Measurements from ENCODE around the gene FYB2.

FYB2 gene

GRCh38 chr1:56819387-56819899, at the start of gene FYB2:
Gene FYB2, minus strand, starts transcription at chr1:56819404. Its CDS starts 114 bp downstream, at chr1:56819290.
- DNase-seq (ENCODE audit: low spot score) = no peak

- DNase-seq (ENCODE audit: low spot score) = no peak
These were observed 49.6 kb upstream of the FYB2 start for GRCh38 chr1:56868761-56869160.

GRCh38 chr1:56867491-56867890, 48.3 kb upstream of the FYB2 start:
- no peak for DNase-seq (ENCODE audit: low spot score)

- no peak for DNase-seq (ENCODE audit: low spot score)
These were observed 47.5 kb upstream of the FYB2 start for GRCh38 chr1:56866656-56867055.

GRCh38 chr1:56864430-56864829, 45.2 kb upstream of the FYB2 start:
- DNase-seq (ENCODE audit: low spot score) = no peak

- no peak for DNase-seq (ENCODE audit: low spot score)
These were observed 44.2 kb upstream of the FYB2 start for GRCh38 chr1:56863265-56863992.

- DNase-seq (ENCODE audit: low spot score) = no peak
These were observed 40.1 kb upstream of the FYB2 start for GRCh38 chr1:56859287-56859686.

GRCh38 chr1:56856186-56856585, 37.0 kb upstream of the FYB2 start:
- DNase-seq (ENCODE audit: low spot score) = no peak

GRCh38 chr1:56855190-56855589, 36.0 kb upstream of the FYB2 start:
- no peak for DNase-seq (ENCODE audit: low spot score)

- no peak for DNase-seq (ENCODE audit: low spot score)
These were observed 35.4 kb upstream of the FYB2 start, which contains the start of gene C8A for GRCh38 chr1:56854521-56855099. Gene C8A, plus strand, starts transcription at chr1:56854797. Its CDS starts 105 bp downstream, at chr1:56854902.

- DNase-seq (ENCODE audit: low spot score) = no peak
These were observed 33.3 kb upstream of the FYB2 start for GRCh38 chr1:56852476-56852875.

- DNase-seq (ENCODE audit: low spot score) = no peak
These were observed 31.7 kb upstream of the FYB2 start for GRCh38 chr1:56850922-56851321.

GRCh38 chr1:56850411-56850810, 31.2 kb upstream of the FYB2 start:
- DNase-seq (ENCODE audit: low spot score) = no peak

- no peak for DNase-seq (ENCODE audit: low spot score)
These were observed 30.5 kb upstream of the FYB2 start for GRCh38 chr1:56849750-56850149.

- no peak for DNase-seq (ENCODE audit: low spot score)
These were observed 26.1 kb upstream of the FYB2 start for GRCh38 chr1:56845343-56845742.

- DNase-seq (ENCODE audit: low spot score) = no peak
These were observed 25.4 kb upstream of the FYB2 start for GRCh38 chr1:56844545-56845136.

GRCh38 chr1:56843544-56843943, 24.3 kb upstream of the FYB2 start:
- DNase-seq (ENCODE audit: low spot score) = no peak

- DNase-seq (ENCODE audit: low spot score) = no peak
These were observed 19.6 kb upstream of the FYB2 start for GRCh38 chr1:56838759-56839158.

GRCh38 chr1:56837244-56837939, 18.2 kb upstream of the FYB2 start:
- no peak for DNase-seq (ENCODE audit: low spot score)

GRCh38 chr1:56836359-56836758, 17.2 kb upstream of the FYB2 start:
- no peak for DNase-seq (ENCODE audit: low spot score)

GRCh38 chr1:56835657-56836056, 16.5 kb upstream of the FYB2 start:
- DNase-seq (ENCODE audit: low spot score) = no peak

- DNase-seq (ENCODE audit: low spot score) = no peak
These were observed 15.1 kb upstream of the FYB2 start for GRCh38 chr1:56834137-56834900.

Data from RKO (cell line).